GM19438 (cell line): ENCODE data around the gene GUCY2C.
"Not testable (repeated sequence)": the region's sequence is repeated elsewhere in the genome, so short reads cannot be mapped to it uniquely, and the experiment has no call there.

Experiments used
- ATAC-seq: cut with Tn5 transposase; IDR thresholded peaks from one replicate; pipeline ENCODE4 v1.9.1; 2021; ENCODE audit warnings: low read depth; ENCODE audit not compliant: unreplicated experiment

Gene GUCY2C

GRCh38 chr12:14696265-14696741 is at the start of gene GUCY2C:
Gene GUCY2C, minus strand, starts transcription at chr12:14696599. Its CDS starts 151 bp downstream, at chr12:14696448.
- no peak for ATAC-seq

- ATAC-seq = no peak
Measured at GRCh38 chr12:14743061-14743460, 46.7 kb upstream of the GUCY2C start.

GRCh38 chr12:14741942-14742341 is 45.5 kb upstream of the GUCY2C start:
- ATAC-seq = no peak

- ATAC-seq = no peak
Measured at GRCh38 chr12:14741153-14741552, 44.8 kb upstream of the GUCY2C start.

GRCh38 chr12:14736441-14736840 is 40.0 kb upstream of the GUCY2C start:
- ATAC-seq = not testable (repeated sequence)

- ATAC-seq = no peak
Measured at GRCh38 chr12:14731821-14732220, 35.4 kb upstream of the GUCY2C start.

- no peak for ATAC-seq
Measured at GRCh38 chr12:14729586-14729985, 33.2 kb upstream of the GUCY2C start.

GRCh38 chr12:14723763-14724162 is 27.4 kb upstream of the GUCY2C start:
- no peak for ATAC-seq

- ATAC-seq = no peak
Measured at GRCh38 chr12:14716848-14717444, 20.5 kb upstream of the GUCY2C start.

- ATAC-seq = no peak
Measured at GRCh38 chr12:14714437-14714836, 18.0 kb upstream of the GUCY2C start.

GRCh38 chr12:14710632-14711320 is 14.4 kb upstream of the GUCY2C start:
- ATAC-seq = no peak

- ATAC-seq = no peak
Measured at GRCh38 chr12:14701809-14702568, 5.6 kb upstream of the GUCY2C start.

- no peak for ATAC-seq
Measured at GRCh38 chr12:14700935-14701334, 4.5 kb upstream of the GUCY2C start.

- no peak for ATAC-seq
Measured at GRCh38 chr12:14699923-14700322, 3.5 kb upstream of the GUCY2C start.

- ATAC-seq = no peak
Measured at GRCh38 chr12:14698555-14698954, 2.2 kb upstream of the GUCY2C start.

GRCh38 chr12:14695715-14696141 is 671 bp downstream of the GUCY2C start:
- no peak for ATAC-seq

GRCh38 chr12:14694970-14695369 is 1.4 kb downstream of the GUCY2C start:
- no peak for ATAC-seq

GRCh38 chr12:14694145-14694714 is 2.2 kb downstream of the GUCY2C start:
- ATAC-seq = no peak

- ATAC-seq = no peak
Measured at GRCh38 chr12:14693116-14693515, 3.3 kb downstream of the GUCY2C start.

GRCh38 chr12:14691560-14691959 is 4.8 kb downstream of the GUCY2C start:
- ATAC-seq = no peak

GRCh38 chr12:14689996-14690395 is 6.4 kb downstream of the GUCY2C start:
- no peak for ATAC-seq
